Measurements from ENCODE around the gene CWC22.

CWC22 gene

DNA sequence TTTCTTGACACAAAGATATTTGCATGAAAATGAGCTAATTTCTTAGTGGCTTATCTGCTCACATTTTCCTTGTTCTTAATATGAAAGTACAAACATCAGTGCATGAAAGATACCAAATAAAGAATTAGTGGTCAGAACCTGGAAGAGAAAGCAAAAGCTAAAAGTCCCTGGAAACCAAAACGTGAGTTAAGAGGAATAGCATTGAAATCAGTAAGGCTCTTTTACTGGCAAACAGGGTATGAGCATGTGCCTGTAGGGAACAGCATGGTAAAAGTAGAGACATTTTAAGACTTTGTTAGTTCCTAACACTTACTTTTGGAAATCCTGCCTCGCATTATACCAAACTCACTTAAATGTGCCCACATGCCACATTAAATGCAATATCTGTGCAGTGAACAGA lies 31.9 kb upstream of the CWC22 start:
- no peak overlapping the region for H2AFZ ChIP-seq (ENCODE audit: low read depth, low read length)
- H3K4me1 ChIP-seq (ENCODE audit: low read length): no peaks in the 10 kb centered on the region
- no peak for TF ChIP-seq EZH2phosphoT487 (IDR thresholded peaks at IDR 0.05; ENCODE audit: low read depth)
- no peak overlapping the region for H3K9ac ChIP-seq (ENCODE audit: low read length)
- H3K27me3 ChIP-seq (ENCODE audit: low read depth, low read length): no peaks in the 10 kb centered on the region
- no peaks in the 10 kb centered on the region for H4K20me1 ChIP-seq (ENCODE audit: insufficient read depth, low read length)
- no peaks in the 10 kb centered on the region for H3K79me2 ChIP-seq (ENCODE audit: low read length)
- H3K27ac ChIP-seq (ENCODE audit: low read length): no peak overlapping the region
- no peaks in the 10 kb centered on the region for H3K9me3 ChIP-seq (ENCODE audit: insufficient read depth, low read length)
- H3K4me3 ChIP-seq (ENCODE audit: low read length): no peak overlapping the region
- no peak overlapping the region for H3K4me2 ChIP-seq (ENCODE audit: low read length)
- H3K36me3 ChIP-seq (replicated peaks; ENCODE audit: low read depth, low read length): no peaks in the 10 kb centered on the region

DNA sequence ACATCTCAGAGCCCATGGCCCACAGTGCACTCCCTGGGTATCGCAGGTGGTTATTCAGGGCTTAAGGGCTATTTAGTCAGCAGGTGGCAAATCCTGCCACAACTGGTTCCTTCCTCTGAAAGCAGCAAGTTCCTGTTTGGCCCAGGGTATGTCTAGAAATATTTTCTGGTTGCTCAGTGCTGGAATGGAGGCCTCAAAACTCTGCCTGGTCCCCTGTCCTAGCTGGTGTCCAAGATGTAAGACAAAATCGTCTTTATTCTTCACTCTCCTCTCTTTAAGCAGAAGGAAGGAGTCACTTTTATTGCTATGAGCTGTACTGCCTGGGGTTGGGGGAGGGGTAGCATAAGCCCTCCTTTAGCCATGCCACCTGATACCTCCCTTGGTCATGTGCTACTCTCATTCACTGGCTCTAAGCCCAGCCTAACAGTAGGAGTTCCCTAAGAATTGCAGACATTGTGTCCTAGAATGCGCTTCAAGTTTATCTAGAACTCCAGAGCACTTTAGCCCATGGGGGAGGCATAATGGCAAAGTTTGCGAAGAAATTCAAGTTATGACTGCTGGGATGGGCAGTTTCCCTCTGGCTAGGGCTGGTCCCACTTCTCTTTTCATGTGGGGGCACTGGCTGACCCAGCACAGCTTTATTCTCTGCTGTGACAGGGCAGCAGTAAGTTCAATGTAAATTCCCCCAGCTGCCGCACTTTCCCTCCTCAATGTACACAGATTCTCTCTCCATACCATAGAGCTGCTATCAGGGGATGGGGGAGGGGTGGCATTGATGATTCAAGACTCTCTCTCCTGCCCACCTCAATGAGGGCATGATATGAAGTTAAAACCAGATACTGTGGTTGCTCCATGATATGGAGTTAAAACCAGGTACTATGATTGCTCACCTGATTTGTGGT lies 27.1 kb upstream of the CWC22 start:
- no peaks in the 10 kb centered on the region for H3K36me3 ChIP-seq (replicated peaks; ENCODE audit: low read depth, low read length)
- no peaks in the 10 kb centered on the region for H3K27me3 ChIP-seq (ENCODE audit: low read depth, low read length)
- H3K9ac ChIP-seq (ENCODE audit: low read length): no peak overlapping the region
- no peak overlapping the region for H3K4me2 ChIP-seq (ENCODE audit: low read length)
- no peak overlapping the region for H3K27ac ChIP-seq (ENCODE audit: low read length)
- no peaks in the 10 kb centered on the region for H3K79me2 ChIP-seq (ENCODE audit: low read length)
- H3K4me1 ChIP-seq (ENCODE audit: low read length): no peaks in the 10 kb centered on the region
- no peaks in the 10 kb centered on the region for H4K20me1 ChIP-seq (ENCODE audit: insufficient read depth, low read length)
- no peak for TF ChIP-seq EZH2phosphoT487 (IDR thresholded peaks at IDR 0.05; ENCODE audit: low read depth)
- TF ChIP-seq, protein P1, sequence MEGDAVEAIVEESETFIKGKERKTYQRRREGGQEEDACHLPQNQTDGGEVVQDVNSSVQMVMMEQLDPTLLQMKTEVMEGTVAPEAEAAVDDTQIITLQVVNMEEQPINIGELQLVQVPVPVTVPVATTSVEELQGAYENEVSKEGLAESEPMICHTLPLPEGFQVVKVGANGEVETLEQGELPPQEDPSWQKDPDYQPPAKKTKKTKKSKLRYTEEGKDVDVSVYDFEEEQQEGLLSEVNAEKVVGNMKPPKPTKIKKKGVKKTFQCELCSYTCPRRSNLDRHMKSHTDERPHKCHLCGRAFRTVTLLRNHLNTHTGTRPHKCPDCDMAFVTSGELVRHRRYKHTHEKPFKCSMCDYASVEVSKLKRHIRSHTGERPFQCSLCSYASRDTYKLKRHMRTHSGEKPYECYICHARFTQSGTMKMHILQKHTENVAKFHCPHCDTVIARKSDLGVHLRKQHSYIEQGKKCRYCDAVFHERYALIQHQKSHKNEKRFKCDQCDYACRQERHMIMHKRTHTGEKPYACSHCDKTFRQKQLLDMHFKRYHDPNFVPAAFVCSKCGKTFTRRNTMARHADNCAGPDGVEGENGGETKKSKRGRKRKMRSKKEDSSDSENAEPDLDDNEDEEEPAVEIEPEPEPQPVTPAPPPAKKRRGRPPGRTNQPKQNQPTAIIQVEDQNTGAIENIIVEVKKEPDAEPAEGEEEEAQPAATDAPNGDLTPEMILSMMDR (IDR thresholded peaks at IDR 0.05; ENCODE audit: low read depth, low read length): no peak
- no peak overlapping the region for H2AFZ ChIP-seq (ENCODE audit: low read depth, low read length)
- no peaks in the 10 kb centered on the region for H3K9me3 ChIP-seq (ENCODE audit: insufficient read depth, low read length)
- H3K4me3 ChIP-seq (ENCODE audit: low read length): no peak overlapping the region

DNA sequence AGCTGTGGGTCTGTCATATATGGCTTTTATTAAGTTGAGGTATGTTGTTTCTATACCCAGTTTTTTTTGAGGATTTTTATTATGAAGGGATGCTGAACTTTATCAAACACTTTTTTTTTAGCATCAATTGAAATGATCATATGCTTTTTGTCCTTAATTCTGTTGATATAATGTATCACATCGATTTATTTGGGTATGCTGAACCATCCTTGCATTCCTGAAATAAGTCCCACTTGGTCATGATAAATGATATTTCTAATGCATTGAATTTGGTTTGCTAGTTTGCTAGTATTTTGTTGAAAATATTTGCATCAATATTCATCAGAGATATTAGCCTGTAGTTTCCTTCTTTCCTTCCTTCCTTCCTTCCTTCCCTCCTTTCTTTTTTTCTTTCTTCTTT lies 22.5 kb upstream of the CWC22 start:
- no peaks in the 10 kb centered on the region for H3K4me1 ChIP-seq (ENCODE audit: low read length)
- H3K36me3 ChIP-seq (replicated peaks; ENCODE audit: low read depth, low read length): no peaks in the 10 kb centered on the region
- no peak overlapping the region for H3K9ac ChIP-seq (ENCODE audit: low read length)
- no peak overlapping the region for H2AFZ ChIP-seq (ENCODE audit: low read depth, low read length)
- H3K27me3 ChIP-seq (ENCODE audit: low read depth, low read length): no peaks in the 10 kb centered on the region
- H3K27ac ChIP-seq (ENCODE audit: low read length): no peak overlapping the region
- no peak overlapping the region for H3K4me2 ChIP-seq (ENCODE audit: low read length)
- H3K79me2 ChIP-seq (ENCODE audit: low read length): no peaks in the 10 kb centered on the region
- no peaks in the 10 kb centered on the region for H4K20me1 ChIP-seq (ENCODE audit: insufficient read depth, low read length)
- no peaks in the 10 kb centered on the region for H3K9me3 ChIP-seq (ENCODE audit: insufficient read depth, low read length)
- TF ChIP-seq EZH2phosphoT487 (IDR thresholded peaks at IDR 0.05; ENCODE audit: low read depth): no peak
- TF ChIP-seq, protein P1 (IDR thresholded peaks at IDR 0.05; ENCODE audit: low read depth, low read length): no peak
- H3K4me3 ChIP-seq (ENCODE audit: low read length): no peak overlapping the region

DNA sequence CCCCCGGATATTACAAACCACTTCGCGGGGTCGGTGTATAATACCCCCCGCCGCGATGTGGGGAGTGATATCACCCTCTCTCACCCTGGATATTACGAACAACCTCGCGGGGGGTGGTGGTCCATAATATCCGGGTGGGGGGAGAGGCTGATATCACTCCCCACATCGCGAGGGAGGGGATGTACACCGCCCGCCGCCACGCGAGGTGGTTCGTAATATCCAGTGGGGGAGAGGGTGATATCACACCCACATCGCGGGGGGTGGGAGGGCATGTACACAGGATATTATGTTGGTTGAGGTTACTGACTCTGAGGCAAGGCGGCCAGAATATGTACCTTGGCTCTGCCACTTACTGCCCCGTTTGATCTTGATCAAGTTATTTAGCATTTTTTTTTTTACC lies 14.8 kb upstream of the CWC22 start:
- H3K79me2 ChIP-seq (ENCODE audit: low read length): no peaks in the 10 kb centered on the region
- no peaks in the 10 kb centered on the region for H4K20me1 ChIP-seq (ENCODE audit: insufficient read depth, low read length)
- no peaks in the 10 kb centered on the region for H3K27me3 ChIP-seq (ENCODE audit: low read depth, low read length)
- no peak overlapping the region for H3K27ac ChIP-seq (ENCODE audit: low read length)
- no peak overlapping the region for H3K4me3 ChIP-seq (ENCODE audit: low read length)
- no peaks in the 10 kb centered on the region for H3K9me3 ChIP-seq (ENCODE audit: insufficient read depth, low read length)
- no peak overlapping the region for H3K9ac ChIP-seq (ENCODE audit: low read length)
- no peaks in the 10 kb centered on the region for H3K36me3 ChIP-seq (replicated peaks; ENCODE audit: low read depth, low read length)
- H3K4me2 ChIP-seq (ENCODE audit: low read length): no peak overlapping the region
- TF ChIP-seq, protein P1 (IDR thresholded peaks at IDR 0.05; ENCODE audit: low read depth, low read length): no peak
- TF ChIP-seq EZH2phosphoT487 (IDR thresholded peaks at IDR 0.05; ENCODE audit: low read depth): no peak
- H2AFZ ChIP-seq (ENCODE audit: low read depth, low read length): no peak overlapping the region
- no peaks in the 10 kb centered on the region for H3K4me1 ChIP-seq (ENCODE audit: low read length)

Measured in OCI-LY3 (cell line).